GM23248 (cell line): ENCODE results near the gene CKAP5.

Experiments used
- EZH2 ChIP-seq: fragments of 200-600 bp; sonication (generic); IDR thresholded peaks from 2 replicates; pipeline ENCODE4 v1.6.1; 2018; ENCODE audit warnings: antibody characterized with exemption, mild to moderate bottlenecking; ENCODE audit not compliant: insufficient read depth, poor library complexity, severe bottlenecking
- EZH2phosphoT487 ChIP-seq: fragments of 200-600 bp; sonication (generic); IDR thresholded peaks from 2 replicates; pipeline ENCODE4 v1.6.1; 2018; ENCODE audit warnings: antibody characterized with exemption, moderate library complexity, mild to moderate bottlenecking, low read depth; ENCODE audit not compliant: insufficient read depth

- TF ChIP-seq EZH2phosphoT487 (no peak), EZH2 (no peak)
Observed at GRCh38 chr11:46721286-46721685, 124.8 kb downstream of the CKAP5 start.
